ENCODE results near the gene P2RY8.

- no peak for TF ChIP-seq POLR2A (IDR thresholded peaks at IDR 0.05)
- no peak for TF ChIP-seq CTCF (IDR thresholded peaks at IDR 0.05 in 8 of 11, conservative IDR thresholded peaks at IDR 0.05 in 3 of 11)
- TF ChIP-seq POLR2AphosphoS5 (IDR thresholded peaks at IDR 0.05), result no peak
These were observed 87.2 kb downstream of the P2RY8 start for GRCh38 chrX:1449823-1450149.

Measured in spleen (tissue), 7 donors.